HepG2 (cell line): Measurements from ENCODE around the gene HEPHL1. TPM values are rescaled to one million over a fixed set of nuclear protein-coding genes. Genes with fewer than 3 reads are reported as not detected.

Source experiments
- ATAC-seq: fragments of 200-7000 bp; cut with Tn5 transposase; 3 replicates; pipeline ENCODE4 v1.9.1; 2020; ENCODE audit warnings: mild to moderate bottlenecking, moderate library complexity
- BruUV-seq: library from RNA; stranded (reverse); fragments of 400-500 nt; replicated peaks from 2 replicates; lab custom pipeline; 2021; lab: Mats Ljungman, UMichigan
- CTCF ChIA-PET: fragments of 300-600 bp; formaldehyde crosslinking; extraction: SDS; loops from one replicate; lab custom pipeline; 2021; ENCODE audit warnings: low total read pairs, inconsistent platforms, low intra/inter-chr PET ratio; lab: Yijun Ruan, JAX
- POLR2A ChIA-PET: fragments of 350-600 bp; sonication (Branson Sonifier 250); formaldehyde crosslinking; loops from one replicate; lab custom pipeline; 2020; ENCODE audit warnings: antibody characterized with exemption, inconsistent platforms; lab: Yijun Ruan, JAX
- DNase-seq: peaks from one replicate; pipeline ENCODE4 v3.0.0-alpha.2; 2015; ENCODE audit warnings: low spot score
- FAIRE-seq: peaks from 3 replicates; lab custom pipeline; 2011; peaks lifted over from hg19 to GRCh38; lab: Jason Lieb, UNC
- H2AFZ ChIP-seq: one replicate; pipeline ENCODE4 v1.6.1; 2011; ENCODE audit warnings: low read length, inconsistent platforms
- H3K27ac ChIP-seq: fragments of 300-600 bp; 3 replicates; pipeline ENCODE4 v1.8.0; 2011; ENCODE audit warnings: mixed run types, mild to moderate bottlenecking, mixed read lengths, low read length, inconsistent platforms; ENCODE audit not compliant: insufficient read depth; ENCODE audit errors: extremely low read length
- H3K27me3 ChIP-seq, 2 experiments: fragments of 200-600 bp in 1 of 2; 2 replicates in 1 of 2; 3 replicates in 1 of 2; pipeline versions ENCODE4 v1.6.0 to v1.8.0; 2011; ENCODE audit warnings: low read length in 2 of 2, mild to moderate bottlenecking in 2 of 2, moderate library complexity in 2 of 2, inconsistent platforms in 1 of 2; ENCODE audit not compliant: insufficient read depth in 2 of 2, control insufficient read depth in 1 of 2
- H3K36me3 ChIP-seq, 2 experiments: fragments of 200-600 bp in 1 of 2; replicated peaks in 1 of 2; 2 replicates in 1 of 2; 3 replicates in 1 of 2; pipeline versions ENCODE4 v1.5.1 to v1.8.0; 2011; ENCODE audit warnings: low read length in 2 of 2, inconsistent platforms in 1 of 2; ENCODE audit not compliant: insufficient read depth in 2 of 2, control insufficient read depth in 1 of 2
- H3K4me1 ChIP-seq: 2 replicates; pipeline ENCODE4 v1.5.1; 2012; ENCODE audit warnings: low read length, inconsistent platforms; ENCODE audit not compliant: insufficient read depth
- H3K4me2 ChIP-seq: 2 replicates; pipeline ENCODE4 v1.6.0; 2011; ENCODE audit warnings: low read depth, low read length, inconsistent platforms
- H3K4me3 ChIP-seq, 3 experiments: fragments of 200-600 bp in 1 of 3; sonication (generic), shearing (Covaris generic) in 1 of 3; replicated peaks in 1 of 3; 2 replicates each; pipeline ENCODE4 v1.5.1; 2011 to 2016; ENCODE audit warnings: low read length in 3 of 3, inconsistent platforms in 2 of 3, low read depth in 2 of 3, mild to moderate bottlenecking in 2 of 3, control low read depth in 1 of 3, mixed read lengths in 1 of 3; ENCODE audit not compliant: insufficient read depth in 1 of 3
- H3K79me2 ChIP-seq: one replicate; pipeline ENCODE4 v1.6.1; 2011; ENCODE audit warnings: low read length, inconsistent platforms; ENCODE audit not compliant: insufficient read depth
- H3K9ac ChIP-seq: 2 replicates; pipeline ENCODE4 v1.6.0; 2011; ENCODE audit warnings: mild to moderate bottlenecking, low read depth, low read length, inconsistent platforms; ENCODE audit not compliant: insufficient read depth
- H3K9me3 ChIP-seq: 2 replicates; pipeline ENCODE4 v1.5.1; 2012; ENCODE audit warnings: mild to moderate bottlenecking, low read length
- H4K20me1 ChIP-seq: 2 replicates; pipeline ENCODE4 v1.6.0; 2011; ENCODE audit warnings: inconsistent platforms, mild to moderate bottlenecking, low read length, moderate library complexity; ENCODE audit not compliant: insufficient read depth
- DZIP1 ChIP-seq: sonication (generic); formaldehyde crosslinking; IDR thresholded peaks from 2 replicates; pipeline ENCODE4 v1.5.0; 2020; ENCODE audit warnings: mild to moderate bottlenecking, missing genetic modification reagents
- HNRNPL ChIP-seq: fragments of 200-400 bp; formaldehyde crosslinking; IDR thresholded peaks from 2 replicates; pipeline ENCODE4 v1.6.1; 2017; ENCODE audit warnings: mild to moderate bottlenecking, low read depth, low read length
- RBM39 ChIP-seq: fragments of 200-400 bp; formaldehyde crosslinking; IDR thresholded peaks from one replicate; pipeline ENCODE4 v1.6.1; 2018; ENCODE audit warnings: antibody characterized with exemption, mild to moderate bottlenecking, low read depth, low read length; ENCODE audit not compliant: poor library complexity, severe bottlenecking
- SIX1 ChIP-seq: sonication (generic); formaldehyde crosslinking; IDR thresholded peaks from 2 replicates; pipeline ENCODE4 v1.4.0; 2020; ENCODE audit warnings: missing genetic modification reagents, borderline replicate concordance
- ZBTB44 ChIP-seq: sonication (generic); formaldehyde crosslinking; IDR thresholded peaks from 2 replicates; pipeline ENCODE4 v1.4.0; 2020; ENCODE audit warnings: missing genetic modification reagents
- ZEB1 ChIP-seq: IDR thresholded peaks from 2 replicates; pipeline ENCODE4 v1.6.1; 2012; ENCODE audit warnings: mild to moderate bottlenecking, low read depth, inconsistent platforms; ENCODE audit not compliant: insufficient replicate concordance
- ZHX1 ChIP-seq: sonication (generic); formaldehyde crosslinking; IDR thresholded peaks from 2 replicates; pipeline ENCODE4 v1.8.1; 2022; ENCODE audit warnings: low read depth, mild to moderate bottlenecking, missing genetic modification reagents
- ZNF562 ChIP-seq: sonication (generic); formaldehyde crosslinking; IDR thresholded peaks from 2 replicates; pipeline ENCODE4 v1.8.0; 2022; ENCODE audit warnings: missing genetic modification reagents, borderline replicate concordance
- ZNF670 ChIP-seq: sonication (generic); formaldehyde crosslinking; IDR thresholded peaks from 2 replicates; pipeline ENCODE4 v1.8.0; 2022; ENCODE audit warnings: mild to moderate bottlenecking, missing genetic modification reagents, borderline replicate concordance
- in situ Hi-C: cut with HindIII; loops from 2 replicates; pipeline ENCODE4 v1.10.0; 2017; ENCODE audit warnings: low pct_unique_long_range_greater_than_20kb; ENCODE audit not compliant: extremely low pct_ligation_motif_present
- intact Hi-C: fragments of 100-400 bp; cut with micrococcal nuclease; formaldehyde crosslinking; loops from one replicate; pipeline ENCODE4 v1.10.0; 2022; ENCODE audit not compliant: unreplicated experiment
- polyA plus RNA-seq, 8 experiments: library from polyadenylated mRNA; depleted of rRNA in 3 of 8; stranded (reverse) in 7 of 8; unstranded in 1 of 8; fragments of >200 nt; fragmentation: Illumina TruSeq in 4 of 8; extraction: Trizol in 4 of 8; gene quantifications; 2 replicates each; pipeline versions ENCODE4 v1.2.1 to v1.2.3, GENCODE V29; 2011 to 2016; ENCODE audit warnings: low read depth in 4 of 8, missing spikeins in 1 of 8, mixed read lengths in 1 of 8; ENCODE audit not compliant: insufficient read depth in 1 of 8
- total RNA-seq, 5 experiments: library from RNA; depleted of rRNA; stranded (reverse); fragments of >200 nt; fragmentation: Illumina TruSeq; extraction: Trizol; gene quantifications; 2 replicates each; pipeline ENCODE4 v1.2.3, GENCODE V29; 2016; ENCODE audit warnings: low read depth in 1 of 5

HEPHL1 gene
- total and polyA plus RNA-seq, 2 of the 13 experiments (the other 11 are each of a cell fraction or from before 2014, with no cell fraction given), result 0.04 to 0.05 TPM

GRCh38 chr11:94017446-94017845 lies 3.7 kb upstream of the HEPHL1 start:
- H3K9ac ChIP-seq, result no peak overlapping the region
- DNase-seq (no peak), ATAC-seq (no peak), FAIRE-seq (no peak)
- CTCF ChIA-PET, result no interaction called here
- H3K36me3 ChIP-seq, result no peaks in the 10 kb centered on the region
- H3K4me1 ChIP-seq, result no peaks in the 10 kb centered on the region
- no peaks in the 10 kb centered on the region for H3K9me3 ChIP-seq
- H2AFZ ChIP-seq, result no peak overlapping the region
- H3K79me2 ChIP-seq, result no peaks in the 10 kb centered on the region
- POLR2A ChIA-PET, result no interaction called here
- H3K4me2 ChIP-seq, result no peak overlapping the region
- BruUV-seq, result no TSS peak
- H3K27ac ChIP-seq, result no peak overlapping the region
- no peaks in the 10 kb centered on the region; a peak in 1 of 5 replicates for H3K27me3 ChIP-seq
- H3K4me3 ChIP-seq, result no peak overlapping the region
- in situ Hi-C loops, result no loop called here
- TF ChIP-seq ZHX1 (CRISPR knock-in tag) (no peak), RBM39 (no peak), ZBTB44 (CRISPR knock-in tag) (no peak), SIX1 (CRISPR knock-in tag) (no peak), DZIP1 (no peak), HNRNPL (no peak), ZNF562 (CRISPR knock-in tag) (no peak), ZEB1 (no peak), ZNF670 (CRISPR knock-in tag) (no peak)
- no peaks in the 10 kb centered on the region for H4K20me1 ChIP-seq
- intact Hi-C loops, result no loop called here
